Globus pallidus (tissue), 1 donor: ENCODE measurements around the gene B4GALT1.

Source experiments
- DNase-seq: peaks from one replicate; pipeline ENCODE4 v3.0.0-alpha.2; 2015; ENCODE audit warnings: low spot score

The B4GALT1 gene

DNA sequence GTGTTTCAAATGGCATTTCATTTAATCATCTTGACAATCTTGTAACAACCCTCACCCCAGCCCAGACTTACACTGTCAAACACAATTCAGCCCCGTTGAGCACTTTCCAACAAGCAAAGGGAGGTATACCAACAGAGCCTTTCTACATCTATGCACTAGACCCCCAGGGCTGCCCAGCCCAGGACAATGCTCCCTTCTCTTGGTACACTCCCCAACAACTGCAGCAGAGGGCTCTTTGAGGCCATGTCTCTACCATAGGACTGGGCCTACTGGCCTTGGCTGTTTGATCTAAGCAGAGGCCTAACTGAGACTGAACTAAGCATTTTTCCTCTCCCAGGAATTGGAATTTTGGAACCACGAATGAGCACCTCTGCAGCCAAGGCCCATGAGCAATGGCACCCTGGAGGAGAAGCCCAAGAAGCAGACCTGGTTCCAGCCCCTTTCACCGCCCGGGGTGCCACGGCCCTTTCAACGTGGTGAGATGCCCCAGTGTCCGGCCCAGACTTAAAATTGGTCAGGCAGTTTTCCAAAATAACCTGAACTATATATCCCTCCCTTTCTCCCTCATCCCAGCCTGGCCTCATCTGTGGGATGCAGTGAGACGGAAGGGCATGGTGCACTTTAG lies 43.6 kb downstream of the B4GALT1 start:
- DNase-seq = no peak

DNA sequence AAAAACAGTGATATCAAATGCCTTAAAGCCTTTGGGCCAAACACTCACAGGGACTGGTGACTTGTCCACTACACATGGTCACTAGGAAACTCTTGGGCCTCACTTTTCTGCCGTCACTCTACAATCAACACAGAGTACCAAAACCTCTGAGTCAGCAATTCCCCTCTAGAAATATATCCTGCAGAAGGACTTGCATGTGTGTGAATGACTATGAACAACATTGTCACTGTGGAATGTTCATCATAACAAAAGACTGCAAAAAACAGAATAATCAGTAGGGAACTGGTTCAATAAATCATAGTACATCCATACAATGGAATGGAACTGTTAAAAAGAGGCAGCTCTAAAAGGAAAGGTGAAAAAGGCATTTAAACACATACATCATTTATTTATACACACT lies 46.5 kb downstream of the B4GALT1 start:
- no peak for DNase-seq

DNA sequence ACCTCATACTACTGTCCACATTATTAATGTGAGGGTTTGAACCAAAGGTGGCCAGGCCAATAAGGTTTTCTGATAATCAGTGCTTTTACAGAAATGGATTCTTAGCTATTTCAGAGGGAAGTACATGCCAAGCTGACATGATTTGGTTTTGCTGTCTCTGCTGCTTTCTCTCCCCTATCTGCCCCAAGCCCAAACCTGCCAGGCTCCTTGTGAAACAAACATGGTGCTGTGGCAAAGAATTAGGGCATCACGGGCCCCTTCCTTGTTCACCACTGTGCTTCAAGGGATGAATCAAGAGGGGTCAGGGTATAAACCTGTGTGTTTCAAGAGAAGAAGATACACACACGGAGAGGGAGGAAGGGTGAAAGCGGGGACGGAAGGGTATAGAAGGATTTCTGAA lies 49.3 kb downstream of the B4GALT1 start:
- no peak for DNase-seq

DNA sequence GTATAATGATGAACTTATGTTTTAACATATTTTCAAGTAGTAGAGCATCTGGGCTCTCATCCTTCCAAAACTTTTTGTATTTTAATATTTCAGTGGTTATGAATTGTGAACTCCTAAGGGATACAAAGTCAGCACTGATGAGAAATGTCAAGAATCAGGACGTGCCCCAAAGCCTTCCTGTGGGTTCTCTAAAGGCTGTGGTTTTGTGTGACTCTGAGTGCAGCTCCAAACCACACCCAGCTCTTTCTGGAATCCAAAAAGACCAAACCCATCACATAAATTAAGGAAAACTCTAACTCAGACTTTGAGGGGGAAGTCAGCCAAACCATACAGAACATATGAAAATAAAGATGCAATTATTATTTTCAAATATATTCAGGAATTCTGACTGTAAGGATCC lies 49.8 kb downstream of the B4GALT1 start:
- no peak for DNase-seq

DNA sequence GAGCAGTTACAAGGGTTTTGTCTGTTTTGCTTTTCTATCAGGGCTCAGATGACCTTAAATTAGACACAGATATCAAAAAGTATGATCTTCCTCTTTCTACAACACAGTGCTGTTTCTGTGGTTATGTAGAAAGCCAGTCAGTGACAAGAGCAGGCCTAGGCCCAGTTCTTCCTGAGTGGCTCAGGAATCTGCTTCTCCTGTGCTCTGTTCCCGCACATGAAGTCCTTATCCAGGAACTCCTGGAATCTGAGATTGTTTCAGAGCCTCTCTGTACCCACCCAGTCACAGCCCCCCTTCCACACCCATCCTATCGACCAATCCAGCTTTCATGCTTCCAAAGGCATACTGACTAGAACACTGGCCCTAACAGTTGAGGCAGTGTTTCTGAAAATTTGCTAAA lies 50.3 kb downstream of the B4GALT1 start:
- DNase-seq = no peak

DNA sequence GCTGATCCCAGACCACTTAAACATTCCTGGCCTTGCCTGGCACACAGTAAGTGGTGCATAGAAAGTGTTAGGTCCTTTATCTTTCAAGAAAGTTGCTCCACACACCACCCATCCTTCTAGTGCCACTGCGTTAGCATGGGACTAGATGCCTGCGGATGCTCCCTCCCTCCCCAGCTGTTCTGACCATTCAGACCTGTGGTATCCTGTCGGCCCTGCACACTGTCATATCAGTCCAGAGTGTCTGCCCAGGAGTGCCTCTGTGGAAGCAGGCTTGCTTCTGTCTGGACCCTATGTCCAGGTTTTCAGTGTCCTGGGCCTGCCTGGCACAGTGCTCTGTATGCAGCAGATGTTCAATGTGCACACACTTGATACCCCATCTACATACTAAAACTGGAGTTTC lies 52.4 kb downstream of the B4GALT1 start:
- no peak for DNase-seq

DNA sequence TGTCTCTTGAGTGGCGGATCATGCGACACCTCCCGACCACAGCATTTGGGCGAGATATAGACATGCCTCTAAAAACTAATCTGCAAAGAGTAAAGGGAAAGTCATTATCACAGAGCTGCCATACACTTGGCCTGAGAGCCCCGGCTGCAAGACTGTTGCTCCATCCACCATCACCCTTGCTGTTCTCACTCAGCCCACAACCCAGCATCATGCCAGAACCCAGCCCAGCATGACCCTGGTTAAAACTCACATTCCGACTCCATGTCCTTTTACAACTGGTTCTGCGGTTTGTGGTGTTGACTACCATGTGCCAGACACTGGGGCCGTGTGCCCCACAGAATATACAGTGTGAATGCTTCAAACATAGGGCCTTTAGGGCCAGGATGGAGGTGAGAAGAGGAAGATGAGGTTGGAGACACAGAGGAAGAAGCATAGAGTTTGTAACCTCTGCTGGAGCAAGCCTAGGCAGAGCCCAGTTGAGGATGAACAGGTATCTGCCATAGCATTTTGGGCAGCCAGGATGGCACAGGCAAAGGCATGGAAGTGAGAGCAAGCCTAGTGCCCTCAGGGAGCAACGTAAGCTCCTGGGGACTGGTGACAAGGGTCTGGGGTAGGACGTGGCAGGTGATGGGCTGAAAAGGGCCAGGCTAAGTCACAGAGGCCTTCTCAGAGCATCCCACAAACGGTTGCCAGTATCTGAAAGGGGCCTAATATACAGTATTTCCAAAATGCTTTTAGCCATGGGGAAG lies 53.2 kb downstream of the B4GALT1 start:
- no peak for DNase-seq

DNA sequence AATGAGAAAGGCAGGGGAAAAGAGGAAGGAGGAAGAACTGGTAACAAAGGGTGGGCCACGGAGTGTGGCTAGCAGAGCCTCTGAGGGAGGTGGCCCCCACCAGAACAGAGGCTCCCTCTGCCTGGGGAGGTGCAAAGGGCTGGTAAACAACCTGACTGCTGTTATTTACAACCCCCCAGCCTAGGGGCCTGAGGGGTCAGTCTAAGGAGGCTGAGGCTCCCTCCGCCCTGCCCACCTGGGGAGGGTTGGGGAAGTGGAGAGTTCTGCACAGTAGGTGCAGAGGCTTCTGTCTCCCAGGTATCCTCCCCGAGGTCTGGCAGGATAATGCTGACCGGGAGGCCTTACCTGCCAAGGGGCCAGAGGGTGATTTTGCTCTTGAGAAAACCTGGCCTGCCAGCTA lies 55.0 kb downstream of the B4GALT1 start:
- no peak for DNase-seq

DNA sequence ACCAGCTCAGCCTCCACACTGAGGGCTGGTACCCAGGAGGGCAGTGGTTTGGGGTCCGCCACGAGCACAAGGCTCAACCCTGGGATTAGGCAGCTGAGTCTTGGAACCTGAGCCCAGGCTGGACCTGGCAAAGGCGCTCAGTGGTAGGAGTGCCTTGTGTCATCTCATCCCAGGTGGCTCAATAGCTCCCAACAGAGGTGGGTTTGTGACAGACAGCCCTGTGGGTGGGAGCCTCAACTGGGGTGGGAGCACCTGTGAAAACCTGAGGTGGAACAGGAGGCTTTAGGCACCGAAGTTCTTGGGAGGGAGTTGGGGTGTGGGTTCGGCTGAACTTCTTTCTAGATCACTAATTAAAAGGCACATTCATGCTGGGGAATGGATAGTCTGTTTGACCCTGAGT lies 55.5 kb downstream of the B4GALT1 start:
- DNase-seq = no peak

DNA sequence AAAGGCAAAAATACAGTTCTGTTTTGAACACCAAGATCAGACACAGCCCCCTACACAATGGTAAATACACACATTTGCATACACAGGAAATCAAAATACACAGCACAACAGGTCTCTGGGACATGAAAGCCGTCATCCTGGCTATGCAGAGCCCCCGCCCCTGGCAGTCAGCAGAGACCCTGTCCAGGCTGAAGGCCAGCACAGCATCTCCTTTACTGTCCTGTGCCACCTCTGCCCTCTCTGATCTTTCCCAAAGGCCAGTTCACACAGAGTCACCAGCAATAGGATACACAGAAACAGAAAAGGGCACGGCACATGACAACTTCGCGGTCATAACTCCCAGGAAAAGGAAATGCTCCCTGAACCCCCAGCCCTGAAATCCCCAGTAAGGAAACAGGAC lies 56.5 kb downstream of the B4GALT1 start:
- no peak for DNase-seq

DNA sequence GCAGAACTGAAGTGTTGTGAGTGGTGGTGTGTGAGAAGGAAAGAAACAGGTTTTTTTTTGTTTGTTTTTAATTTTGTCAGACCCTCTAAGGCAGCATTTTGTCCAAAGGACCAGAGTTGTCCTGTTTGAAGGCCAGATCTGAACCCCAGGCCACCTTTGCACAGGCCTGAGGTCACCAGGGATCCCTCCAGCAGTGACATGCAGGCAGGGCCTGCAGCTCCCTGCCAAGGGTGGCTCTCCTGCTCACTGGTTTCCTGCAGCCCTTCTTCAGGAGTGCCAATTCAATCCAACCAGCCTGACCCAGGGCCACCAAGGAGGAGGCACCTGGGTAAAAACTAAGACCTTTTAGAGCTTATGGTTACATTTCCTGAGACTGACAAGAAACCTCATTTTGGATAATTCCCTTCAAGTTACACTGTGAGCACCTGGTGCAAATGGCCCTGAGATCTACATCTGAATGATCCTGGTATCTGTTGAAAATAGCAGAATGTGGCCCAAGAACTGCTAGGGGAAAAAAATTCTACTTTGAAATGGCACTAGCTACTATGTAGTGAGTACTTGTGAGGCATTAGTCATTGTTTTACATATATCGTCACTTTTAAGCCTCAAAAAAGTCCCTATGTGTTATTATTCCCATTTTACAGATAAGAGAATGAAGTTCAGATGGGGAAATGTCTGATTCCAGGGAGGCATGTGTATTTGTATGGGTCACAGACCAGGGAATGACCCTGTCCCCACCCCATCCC lies 57.1 kb downstream of the B4GALT1 start:
- no peak for DNase-seq

DNA sequence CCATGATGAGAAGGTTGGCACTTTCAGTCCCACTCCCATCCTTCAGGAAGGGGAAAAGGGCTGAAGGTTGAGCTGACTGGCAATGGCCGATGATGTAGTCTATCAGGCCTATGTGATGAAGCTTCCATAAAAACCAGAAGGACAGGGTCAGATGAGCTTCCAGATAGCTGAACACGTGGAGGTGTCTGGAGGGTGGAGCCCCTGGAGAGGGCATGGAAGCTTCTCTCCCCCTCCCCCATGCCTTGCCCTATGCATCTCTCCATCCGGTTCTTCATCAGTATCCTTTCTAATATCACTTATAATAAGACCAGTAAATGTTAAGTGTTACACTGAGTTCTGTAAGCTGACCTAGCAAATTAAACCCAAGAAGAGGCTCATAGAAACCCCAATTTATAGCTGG lies 58.0 kb downstream of the B4GALT1 start:
- DNase-seq = no peak

DNA sequence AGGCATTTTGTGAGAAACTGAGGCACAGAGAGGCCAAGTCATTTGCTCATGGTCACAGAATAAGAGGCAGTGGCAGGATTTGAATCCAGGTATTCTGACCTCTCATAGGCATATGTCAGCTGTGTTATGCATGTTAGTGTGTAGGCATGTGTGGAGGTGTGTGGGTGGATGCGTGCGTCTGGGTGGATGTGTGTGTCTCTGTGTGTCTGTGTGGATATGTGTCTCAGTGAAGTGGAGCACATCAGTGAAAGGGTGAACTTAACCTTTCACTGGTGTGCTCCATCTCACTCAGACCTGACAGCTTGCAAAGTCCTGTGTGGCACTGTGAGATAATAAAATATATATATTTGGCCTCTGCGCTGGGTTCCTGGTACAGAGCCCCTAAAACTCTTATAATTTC lies 58.7 kb downstream of the B4GALT1 start:
- DNase-seq = no peak

DNA sequence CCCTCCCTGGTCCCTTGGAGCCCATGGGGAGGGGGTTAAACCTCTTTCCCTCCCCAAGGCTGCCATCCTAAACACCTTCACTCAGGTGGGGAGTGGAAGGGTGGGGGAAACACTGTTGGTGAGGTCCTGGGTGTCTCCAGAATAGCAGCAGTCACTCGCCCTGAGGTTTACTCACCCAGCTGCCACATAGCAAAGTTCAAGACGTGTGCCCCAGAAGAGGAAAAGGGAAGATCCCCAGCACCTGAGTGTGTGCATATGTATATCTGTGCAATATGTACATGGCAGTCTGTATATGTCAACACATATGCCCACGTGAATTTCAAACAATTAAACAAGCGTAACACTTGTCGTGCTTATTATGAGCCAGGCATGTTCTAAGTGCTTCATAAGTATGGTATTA lies 59.4 kb downstream of the B4GALT1 start:
- DNase-seq = no peak

DNA sequence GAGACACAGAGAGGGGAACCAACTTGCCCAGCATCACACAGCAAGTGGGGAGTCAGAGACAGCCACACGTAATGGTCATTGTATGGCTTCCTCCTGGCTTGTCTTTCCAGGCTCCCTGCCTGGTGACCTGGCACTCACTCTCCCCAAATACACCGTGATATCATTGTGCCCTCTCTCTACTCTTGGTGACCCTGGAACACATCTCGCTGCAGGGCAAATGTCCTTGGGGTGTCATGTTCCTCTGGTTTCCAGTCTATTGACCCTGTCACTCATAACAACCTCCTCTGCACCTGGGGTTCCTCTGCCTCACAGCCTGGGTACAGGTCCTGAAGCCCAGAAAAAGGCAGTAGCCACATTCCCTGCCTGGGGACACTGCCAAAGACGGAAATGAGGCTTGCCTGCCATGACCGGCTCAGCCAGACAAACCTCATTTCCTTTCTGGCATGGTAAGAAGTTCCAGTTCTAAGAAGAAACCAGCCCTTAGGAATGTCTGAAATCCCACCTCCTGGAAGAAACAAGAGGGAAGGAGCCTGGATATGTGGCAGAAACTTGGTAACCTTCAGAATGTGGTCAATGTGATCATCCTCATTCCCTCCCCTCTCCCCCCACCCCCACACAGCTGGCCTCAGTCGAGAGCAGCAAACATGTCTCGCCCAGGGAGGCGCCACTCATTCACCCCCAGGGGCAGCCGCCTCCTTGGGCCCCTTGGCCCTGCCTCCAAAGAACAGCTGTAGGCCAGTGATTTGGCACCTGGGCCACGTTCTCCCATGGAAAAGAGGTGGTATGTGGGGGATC lies 60.1 kb downstream of the B4GALT1 start:
- no peak for DNase-seq

DNA sequence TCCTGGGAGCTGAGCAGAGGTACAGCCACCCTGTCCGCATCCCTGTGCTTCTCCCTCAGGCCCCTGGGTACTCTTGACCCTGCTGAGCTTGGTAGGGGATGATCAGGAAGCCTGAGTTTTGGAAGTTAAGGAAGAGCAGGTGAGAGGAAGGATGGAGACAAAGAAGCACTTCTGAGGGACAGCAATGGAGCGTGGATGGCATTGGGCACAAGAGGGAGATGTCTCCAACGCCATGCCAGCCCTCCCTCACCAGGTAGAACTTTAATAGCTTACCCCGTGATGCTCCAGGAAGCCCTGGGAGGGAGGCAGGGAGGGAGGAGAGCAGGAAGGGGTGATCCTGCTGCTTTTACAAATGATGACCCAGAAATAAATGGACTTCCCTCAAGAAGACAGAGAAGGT lies 60.8 kb downstream of the B4GALT1 start:
- no peak for DNase-seq

DNA sequence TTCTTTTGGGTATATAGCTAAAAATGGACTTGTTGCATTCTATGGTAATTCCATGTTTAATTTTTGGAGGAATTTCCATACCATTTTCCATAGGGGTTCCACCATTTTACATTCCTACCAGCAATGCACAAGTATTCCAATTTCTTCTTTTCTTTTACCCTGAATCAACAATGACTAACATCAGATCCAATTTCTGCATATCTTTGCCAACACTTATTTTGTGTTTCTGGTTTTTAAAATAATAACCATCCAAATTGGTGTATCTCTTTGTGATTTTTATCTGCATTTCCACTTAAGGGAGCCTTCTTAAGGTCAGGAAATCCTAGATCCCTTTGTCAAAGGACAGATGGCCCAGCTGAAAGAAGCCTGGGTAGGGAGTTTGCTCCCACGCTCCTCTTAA lies 61.2 kb downstream of the B4GALT1 start:
- DNase-seq = no peak

DNA sequence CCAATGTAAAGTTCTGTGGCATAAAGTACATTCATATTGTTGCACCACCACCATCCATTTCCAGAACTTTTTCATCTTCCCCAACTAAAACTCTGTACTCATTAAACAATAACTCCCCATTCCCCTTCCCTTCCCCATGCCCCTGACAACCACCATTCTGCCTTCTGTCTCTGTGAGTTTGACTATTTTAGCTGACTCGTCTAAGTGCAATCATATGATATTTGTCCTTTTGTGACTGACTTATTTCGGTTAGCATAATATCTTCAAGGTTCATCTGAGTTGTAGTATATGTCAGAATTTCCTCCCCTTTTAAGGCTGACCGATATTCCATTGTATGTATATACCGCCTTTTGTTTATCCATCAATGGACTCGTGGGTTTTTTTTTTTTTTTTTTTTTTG lies 61.6 kb downstream of the B4GALT1 start:
- no peak for DNase-seq

DNA sequence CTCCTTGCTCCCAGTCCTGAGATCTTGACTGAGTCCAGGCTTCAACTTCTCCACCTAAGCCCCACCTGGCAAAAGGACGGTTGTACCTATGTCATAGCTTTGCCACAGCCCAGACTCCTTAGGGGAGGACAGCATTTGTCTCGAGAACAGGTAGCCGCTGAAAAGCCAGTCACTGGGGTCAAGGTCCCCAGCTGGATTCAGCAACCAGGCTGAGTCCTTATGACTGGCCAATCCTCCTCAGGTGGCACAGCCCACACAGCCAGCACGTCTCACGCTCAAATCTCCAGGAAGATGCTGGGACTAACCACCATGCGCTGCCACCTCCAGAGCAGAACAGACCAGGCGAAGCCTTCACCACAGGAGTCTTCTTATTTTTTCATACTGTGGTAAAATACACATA lies 62.7 kb downstream of the B4GALT1 start:
- no peak for DNase-seq

DNA sequence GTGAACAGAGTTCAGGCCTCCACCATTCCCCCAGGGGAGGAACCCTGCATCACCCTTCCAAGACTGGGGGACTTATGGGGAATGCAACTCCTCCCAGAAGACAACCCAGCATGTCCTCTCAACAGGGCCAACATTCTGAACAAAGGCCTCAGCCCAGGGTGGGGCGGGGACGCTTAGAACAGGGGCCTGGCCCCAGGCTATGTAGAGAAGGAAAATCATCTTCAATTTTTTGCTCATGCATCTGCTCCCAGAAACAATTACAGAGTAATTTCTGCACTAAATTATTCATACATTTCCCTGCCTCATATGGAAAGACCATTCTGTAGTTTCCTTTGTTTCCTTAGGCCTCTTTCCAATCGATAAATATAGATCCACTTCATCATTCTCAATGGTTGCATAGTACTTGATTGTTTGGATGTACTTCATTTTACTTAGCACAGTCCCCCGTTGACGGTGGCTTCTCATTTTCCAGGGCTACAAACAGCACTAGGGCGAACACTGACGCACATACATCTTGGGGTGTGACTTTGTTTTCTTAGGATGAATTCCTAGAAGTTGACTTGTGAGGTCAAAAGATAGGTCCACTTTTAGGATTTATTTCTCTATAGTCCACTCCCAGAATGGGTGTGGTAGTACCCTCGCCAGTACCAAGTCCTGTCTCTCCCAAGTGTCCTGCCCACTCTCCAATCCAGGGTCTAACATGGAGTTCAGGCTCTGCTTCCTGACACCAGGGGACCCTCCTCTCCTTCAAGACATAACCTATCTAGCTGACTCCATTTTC lies 63.4 kb downstream of the B4GALT1 start:
- no peak for DNase-seq

DNA sequence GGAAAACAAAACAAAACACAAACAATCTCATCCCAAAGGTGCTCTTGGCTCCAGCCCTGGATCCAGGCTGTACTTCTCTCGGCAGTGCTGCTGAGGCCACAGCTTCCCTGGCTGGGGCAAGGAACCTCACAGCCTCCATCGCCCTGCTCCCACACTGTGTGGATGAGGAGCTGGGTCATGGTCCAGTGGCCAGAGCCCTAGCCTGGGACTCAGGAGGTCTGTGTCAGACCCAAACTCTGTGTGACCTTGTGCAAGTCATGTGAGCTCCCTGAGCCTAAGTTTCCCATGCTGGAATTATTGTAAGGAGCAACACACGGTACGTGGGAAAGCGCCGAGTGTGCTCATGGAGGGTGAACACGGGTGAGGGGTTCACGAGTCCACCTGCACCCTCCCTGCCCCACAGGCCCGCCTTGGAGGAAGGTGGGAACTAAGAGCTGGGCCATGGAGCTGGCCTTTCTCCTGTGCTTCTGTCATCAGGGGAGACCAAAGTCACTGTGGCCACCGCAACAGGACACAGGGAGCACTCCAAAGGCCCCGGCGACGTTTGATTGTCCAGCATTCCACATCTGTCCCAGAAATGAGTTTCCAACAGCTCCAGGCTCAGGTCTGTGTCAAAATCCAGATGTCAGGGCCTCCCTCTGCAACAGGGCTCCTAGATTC lies 64.5 kb downstream of the B4GALT1 start:
- DNase-seq = no peak
